Left ventricle myocardium superior (tissue), 1 donor: Measurements from ENCODE around the gene CFC1. TPM values are rescaled to one million over a fixed set of nuclear protein-coding genes. Genes with fewer than 3 reads are reported as not detected.
"Not testable (repeated sequence)": the region's sequence is repeated elsewhere in the genome, so short reads cannot be mapped to it uniquely, and the experiment has no call there.

Experiments
- ATAC-seq: fragments of 200-7000 bp; cut with Tn5 transposase; one replicate; pipeline ENCODE4 v1.9.1; 2020; ENCODE audit warnings: mild to moderate bottlenecking, moderate library complexity
- DNase-seq: peaks from one replicate; pipeline ENCODE4 v3.0.0-alpha.2; 2020
- intact Hi-C: fragments of 100-400 bp; cut with micrococcal nuclease; formaldehyde crosslinking; loops from one replicate; pipeline ENCODE4 v1.11.0; 2022
- long read RNA-seq: library from polyadenylated mRNA; unstranded; transcript quantifications from one replicate; pipeline ENCODE4 v2.0.0, GENCODE V29; 2021
- total RNA-seq: library from RNA; stranded (reverse); fragmentation: NEBNext Ultra II Directional; extraction: Animal tissue kit (Norgen Biotek cat#: 25700); gene quantifications from one replicate; pipeline ENCODE4 v1.2.1, GENCODE V29; 2021
- donor health status: DM: no; HTN: yes; CAD: no; lungs with severe emphysema.

The CFC1 gene
- total RNA-seq = not detected
- long read RNA-seq = 0 reads

GRCh38 chr2:130599393-130599792, at the start of gene CFC1:
Gene CFC1 (minus strand): TSS chr2:130599575. CDS start chr2:130599287, 288 bp downstream.
- DNase-seq, intact Hi-C loops, ATAC-seq: not testable (repeated sequence)

- intact Hi-C loops, ATAC-seq, DNase-seq: not testable (repeated sequence)
These were observed 42.3 kb upstream of the CFC1 start for GRCh38 chr2:130641688-130642087.

GRCh38 chr2:130638973-130639372, 39.6 kb upstream of the CFC1 start:
- intact Hi-C loops, ATAC-seq, DNase-seq: not testable (repeated sequence)

- ATAC-seq, intact Hi-C loops, DNase-seq: not testable (repeated sequence)
These were observed 29.6 kb upstream of the CFC1 start for GRCh38 chr2:130628784-130629475.

GRCh38 chr2:130611140-130611539, 11.8 kb upstream of the CFC1 start, which contains the start of gene POTEJ:
Gene POTEJ (plus strand): TSS chr2:130611440. CDS start chr2:130611533, 93 bp downstream.
- DNase-seq, ATAC-seq, intact Hi-C loops: not testable (repeated sequence)

GRCh38 chr2:130610486-130610885, 11.1 kb upstream of the CFC1 start:
- ATAC-seq, intact Hi-C loops, DNase-seq: not testable (repeated sequence)

GRCh38 chr2:130609002-130609920, 9.9 kb upstream of the CFC1 start:
- ATAC-seq, DNase-seq, intact Hi-C loops: not testable (repeated sequence)

GRCh38 chr2:130608276-130609001, 9.1 kb upstream of the CFC1 start:
- not testable (repeated sequence) for ATAC-seq

GRCh38 chr2:130601648-130602302, 2.4 kb upstream of the CFC1 start:
- DNase-seq, intact Hi-C loops: not testable (repeated sequence)
- peak; percentile 92 for ATAC-seq

More at GRCh38 chr2:130608276-130609001, 9.1 kb upstream of the CFC1 start:
- DNase-seq, intact Hi-C loops: not testable (repeated sequence)

GRCh38 chr2:130599926-130600325, 551 bp upstream of the CFC1 start:
- ATAC-seq, DNase-seq, intact Hi-C loops: not testable (repeated sequence)

GRCh38 chr2:130598463-130598862, 912 bp downstream of the CFC1 start:
- intact Hi-C loops, DNase-seq, ATAC-seq: not testable (repeated sequence)

GRCh38 chr2:130597994-130598393, 1.4 kb downstream of the CFC1 start:
- ATAC-seq = not testable (repeated sequence)

GRCh38 chr2:130596757-130597156, 2.6 kb downstream of the CFC1 start:
- DNase-seq, ATAC-seq, intact Hi-C loops: not testable (repeated sequence)

More at GRCh38 chr2:130597994-130598393, 1.4 kb downstream of the CFC1 start:
- intact Hi-C loops, DNase-seq: not testable (repeated sequence)

GRCh38 chr2:130594011-130594410, 5.4 kb downstream of the CFC1 start:
- DNase-seq, ATAC-seq, intact Hi-C loops: not testable (repeated sequence)

GRCh38 chr2:130592791-130593414, 6.5 kb downstream of the CFC1 start:
- ATAC-seq, intact Hi-C loops, DNase-seq: not testable (repeated sequence)

GRCh38 chr2:130590842-130591359, 8.5 kb downstream of the CFC1 start:
- intact Hi-C loops, DNase-seq: not testable (repeated sequence)
- peak; percentile 69 for ATAC-seq

- intact Hi-C loops, DNase-seq: not testable (repeated sequence)
- ATAC-seq = peak; percentile 53
These were observed 9.1 kb downstream of the CFC1 start for GRCh38 chr2:130590170-130590841.
